HepG2 (cell line): Measurements from ENCODE around the gene LRTM2. TPM values are rescaled to one million over a fixed set of nuclear protein-coding genes. Genes with fewer than 3 reads are reported as not detected.

Source experiments
- FOSL2 ChIP-seq: sonication (generic); formaldehyde crosslinking; IDR thresholded peaks from 2 replicates; pipeline ENCODE4 v1.4.0; 2020; ENCODE audit warnings: missing genetic modification reagents
- FOXA3 ChIP-seq: IDR thresholded peaks from 2 replicates; pipeline ENCODE4 v1.6.1; 2016; ENCODE audit warnings: missing genetic modification reagents, missing compliant biosample characterization
- KDM1A ChIP-seq: IDR thresholded peaks from 2 replicates; pipeline ENCODE4 v1.6.1; 2016; ENCODE audit warnings: missing compliant biosample characterization
- MAZ ChIP-seq, 2 experiments: sonication (generic) in 1 of 2; formaldehyde crosslinking in 1 of 2; IDR thresholded peaks; 2 replicates each; pipeline versions ENCODE4 v1.5.0 to v1.6.1; 2012 to 2020; ENCODE audit warnings: low read depth in 2 of 2, mild to moderate bottlenecking in 2 of 2, borderline replicate concordance in 1 of 2, improper control_type of control experiment in 1 of 2, low read length in 1 of 2, missing genetic modification reagents in 1 of 2, moderate library complexity in 1 of 2
- NFYB ChIP-seq: sonication (generic); formaldehyde crosslinking; IDR thresholded peaks from 2 replicates; pipeline ENCODE4 v1.4.0; 2020; ENCODE audit warnings: missing genetic modification reagents
- STAG1 ChIP-seq: sonication (generic); formaldehyde crosslinking; IDR thresholded peaks from 2 replicates; pipeline ENCODE4 v1.4.0; 2020; ENCODE audit warnings: missing genetic modification reagents
- ZBTB7B ChIP-seq: sonication (generic); formaldehyde crosslinking; IDR thresholded peaks from 2 replicates; pipeline ENCODE4 v1.4.0; 2020; ENCODE audit warnings: missing genetic modification reagents
- ZMYM3 ChIP-seq: sonication (generic); formaldehyde crosslinking; IDR thresholded peaks from 2 replicates; pipeline ENCODE4 v1.5.1; 2020; ENCODE audit warnings: mild to moderate bottlenecking, missing genetic modification reagents
- ZNF570 ChIP-seq: sonication (generic); formaldehyde crosslinking; IDR thresholded peaks from 2 replicates; pipeline ENCODE4 v1.4.0; 2020; ENCODE audit warnings: mild to moderate bottlenecking, missing genetic modification reagents, borderline replicate concordance
- ZNF792 ChIP-seq: IDR thresholded peaks from 2 replicates; pipeline ENCODE4 v1.6.1; 2016
- polyA plus RNA-seq, 8 experiments: library from polyadenylated mRNA; depleted of rRNA in 3 of 8; stranded (reverse) in 7 of 8; unstranded in 1 of 8; fragments of >200 nt; fragmentation: Illumina TruSeq in 4 of 8; extraction: Trizol in 4 of 8; gene quantifications; 2 replicates each; pipeline versions ENCODE4 v1.2.1 to v1.2.3, GENCODE V29; 2011 to 2016; ENCODE audit warnings: low read depth in 4 of 8, missing spikeins in 1 of 8, mixed read lengths in 1 of 8; ENCODE audit not compliant: insufficient read depth in 1 of 8
- total RNA-seq, 5 experiments: library from RNA; depleted of rRNA; stranded (reverse); fragments of >200 nt; fragmentation: Illumina TruSeq; extraction: Trizol; gene quantifications; 2 replicates each; pipeline ENCODE4 v1.2.3, GENCODE V29; 2016; ENCODE audit warnings: low read depth in 1 of 5
- TF ChIP-seq, protein P1 (sequence below): sonication (generic); IDR thresholded peaks from 2 replicates; pipeline ENCODE4 v1.6.1; 2016; ENCODE audit warnings: low read depth, borderline replicate concordance
- TF ChIP-seq, protein P2 (sequence below): IDR thresholded peaks from 2 replicates; pipeline ENCODE4 v1.6.1; 2016; ENCODE audit warnings: low read depth, borderline replicate concordance
- TF ChIP-seq, protein P3 (sequence below): sonication (generic); formaldehyde crosslinking; IDR thresholded peaks from 2 replicates; pipeline ENCODE4 v1.4.0; 2020; ENCODE audit warnings: low read depth, missing genetic modification reagents
- TF ChIP-seq, protein P4 (sequence below): IDR thresholded peaks from 2 replicates; pipeline ENCODE4 v1.6.1; 2016; ENCODE audit warnings: missing genetic modification reagents, missing compliant biosample characterization
- TF ChIP-seq, protein P5 (sequence below): sonication (generic); formaldehyde crosslinking; IDR thresholded peaks from 2 replicates; pipeline ENCODE4 v1.9.0; 2021; ENCODE audit warnings: mild to moderate bottlenecking, missing genetic modification reagents

The LRTM2 gene
- total and polyA plus RNA-seq, 2 of the 13 experiments (the other 11 are each of a cell fraction or from before 2014, with no cell fraction given) = 0.09 TPM; not detected in 1

DNA sequence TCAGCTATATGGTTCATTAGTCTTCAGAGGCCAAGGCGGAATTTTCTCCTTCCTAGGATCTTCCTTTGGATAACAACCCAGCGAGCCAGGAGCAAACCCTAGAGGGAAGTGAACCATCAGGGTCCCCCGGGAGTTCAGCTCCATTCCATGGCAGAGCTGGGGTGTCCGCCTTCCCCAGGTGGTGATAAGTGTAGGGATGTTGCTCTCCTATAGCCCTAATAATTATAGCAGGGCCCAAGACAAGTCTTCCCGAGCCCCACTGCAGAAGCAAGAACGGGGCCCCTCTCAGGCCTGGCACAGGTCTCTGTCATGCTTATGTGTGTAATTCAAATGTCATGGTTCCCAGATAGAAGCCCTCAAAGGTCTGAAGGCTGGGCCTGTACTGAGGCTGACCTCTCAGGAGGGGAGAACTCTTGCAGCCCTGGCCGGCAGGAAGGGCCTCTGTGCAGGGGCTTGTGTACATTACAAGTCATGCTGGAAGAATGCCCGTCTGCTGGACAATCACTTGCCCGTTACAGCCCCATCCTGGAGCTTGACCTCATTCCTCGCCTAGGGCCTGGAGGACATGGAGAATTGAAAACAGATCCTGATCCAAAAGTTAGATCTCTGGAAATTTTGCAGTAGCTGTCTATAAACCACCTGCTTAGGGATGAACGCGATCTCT is 17.3 kb downstream of the LRTM2 start (continued):
- TF ChIP-seq, protein P1, sequence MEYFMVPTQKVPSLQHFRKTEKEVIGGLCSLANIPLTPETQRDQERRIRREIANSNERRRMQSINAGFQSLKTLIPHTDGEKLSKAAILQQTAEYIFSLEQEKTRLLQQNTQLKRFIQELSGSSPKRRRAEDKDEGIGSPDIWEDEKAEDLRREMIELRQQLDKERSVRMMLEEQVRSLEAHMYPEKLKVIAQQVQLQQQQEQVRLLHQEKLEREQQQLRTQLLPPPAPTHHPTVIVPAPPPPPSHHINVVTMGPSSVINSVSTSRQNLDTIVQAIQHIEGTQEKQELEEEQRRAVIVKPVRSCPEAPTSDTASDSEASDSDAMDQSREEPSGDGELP = peak; percentile 50; the same call in 1 of the 2 replicates
- peak; percentile 98 for TF ChIP-seq FOSL2 (CRISPR knock-in tag)
- peak; percentile 71 for TF ChIP-seq ZBTB7B (CRISPR knock-in tag)
- TF ChIP-seq, protein P2, sequence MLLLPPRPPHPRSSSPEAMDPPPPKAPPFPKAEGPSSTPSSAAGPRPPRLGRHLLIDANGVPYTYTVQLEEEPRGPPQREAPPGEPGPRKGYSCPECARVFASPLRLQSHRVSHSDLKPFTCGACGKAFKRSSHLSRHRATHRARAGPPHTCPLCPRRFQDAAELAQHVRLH = peak; percentile 61; the same call in 1 of the 2 replicates
- TF ChIP-seq STAG1 (CRISPR knock-in tag) = peak; percentile 26; the same call in 1 of the 2 replicates
- TF ChIP-seq MAZ (IDR thresholded peaks at IDR 0.05; ENCODE audit: borderline replicate concordance, low read depth, low read length) = peak; percentile 6; the same call in 1 of the 2 replicates
- no peak for TF ChIP-seq MAZ (CRISPR knock-in tag; IDR thresholded peaks at IDR 0.05; ENCODE audit: low read depth)
- peak; percentile 69 for TF ChIP-seq ZMYM3 (CRISPR knock-in tag)
- TF ChIP-seq, protein P3, sequence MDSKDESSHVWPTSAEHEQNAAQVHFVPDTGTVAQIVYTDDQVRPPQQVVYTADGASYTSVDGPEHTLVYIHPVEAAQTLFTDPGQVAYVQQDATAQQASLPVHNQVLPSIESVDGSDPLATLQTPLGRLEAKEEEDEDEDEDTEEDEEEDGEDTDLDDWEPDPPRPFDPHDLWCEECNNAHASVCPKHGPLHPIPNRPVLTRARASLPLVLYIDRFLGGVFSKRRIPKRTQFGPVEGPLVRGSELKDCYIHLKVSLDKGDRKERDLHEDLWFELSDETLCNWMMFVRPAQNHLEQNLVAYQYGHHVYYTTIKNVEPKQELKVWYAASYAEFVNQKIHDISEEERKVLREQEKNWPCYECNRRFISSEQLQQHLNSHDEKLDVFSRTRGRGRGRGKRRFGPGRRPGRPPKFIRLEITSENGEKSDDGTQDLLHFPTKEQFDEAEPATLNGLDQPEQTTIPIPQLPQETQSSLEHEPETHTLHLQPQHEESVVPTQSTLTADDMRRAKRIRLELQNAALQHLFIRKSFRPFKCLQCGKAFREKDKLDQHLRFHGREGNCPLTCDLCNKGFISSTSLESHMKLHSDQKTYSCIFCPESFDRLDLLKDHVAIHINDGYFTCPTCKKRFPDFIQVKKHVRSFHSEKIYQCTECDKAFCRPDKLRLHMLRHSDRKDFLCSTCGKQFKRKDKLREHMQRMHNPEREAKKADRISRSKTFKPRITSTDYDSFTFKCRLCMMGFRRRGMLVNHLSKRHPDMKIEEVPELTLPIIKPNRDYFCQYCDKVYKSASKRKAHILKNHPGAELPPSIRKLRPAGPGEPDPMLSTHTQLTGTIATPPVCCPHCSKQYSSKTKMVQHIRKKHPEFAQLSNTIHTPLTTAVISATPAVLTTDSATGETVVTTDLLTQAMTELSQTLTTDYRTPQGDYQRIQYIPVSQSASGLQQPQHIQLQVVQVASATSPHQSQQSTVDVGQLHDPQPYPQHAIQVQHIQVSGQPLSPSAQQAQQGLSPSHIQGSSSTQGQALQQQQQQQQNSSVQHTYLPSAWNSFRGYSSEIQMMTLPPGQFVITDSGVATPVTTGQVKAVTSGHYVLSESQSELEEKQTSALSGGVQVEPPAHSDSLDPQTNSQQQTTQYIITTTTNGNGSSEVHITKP (CRISPR knock-in tag) = no peak
- TF ChIP-seq NFYB (CRISPR knock-in tag) = no peak
- peak; percentile 33; the same call in 1 of the 2 replicates for TF ChIP-seq ZNF792 (CRISPR knock-in tag)
- TF ChIP-seq KDM1A = 0 out of 2 replicates have a peak, but pooled peaks have one; percentile 46
- TF ChIP-seq, protein P4, sequence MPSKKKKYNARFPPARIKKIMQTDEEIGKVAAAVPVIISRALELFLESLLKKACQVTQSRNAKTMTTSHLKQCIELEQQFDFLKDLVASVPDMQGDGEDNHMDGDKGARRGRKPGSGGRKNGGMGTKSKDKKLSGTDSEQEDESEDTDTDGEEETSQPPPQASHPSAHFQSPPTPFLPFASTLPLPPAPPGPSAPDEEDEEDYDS (CRISPR knock-in tag) = peak; percentile 48; the same call in 1 of the 2 replicates
- TF ChIP-seq ZNF570 = no peak
- TF ChIP-seq, protein P5, sequence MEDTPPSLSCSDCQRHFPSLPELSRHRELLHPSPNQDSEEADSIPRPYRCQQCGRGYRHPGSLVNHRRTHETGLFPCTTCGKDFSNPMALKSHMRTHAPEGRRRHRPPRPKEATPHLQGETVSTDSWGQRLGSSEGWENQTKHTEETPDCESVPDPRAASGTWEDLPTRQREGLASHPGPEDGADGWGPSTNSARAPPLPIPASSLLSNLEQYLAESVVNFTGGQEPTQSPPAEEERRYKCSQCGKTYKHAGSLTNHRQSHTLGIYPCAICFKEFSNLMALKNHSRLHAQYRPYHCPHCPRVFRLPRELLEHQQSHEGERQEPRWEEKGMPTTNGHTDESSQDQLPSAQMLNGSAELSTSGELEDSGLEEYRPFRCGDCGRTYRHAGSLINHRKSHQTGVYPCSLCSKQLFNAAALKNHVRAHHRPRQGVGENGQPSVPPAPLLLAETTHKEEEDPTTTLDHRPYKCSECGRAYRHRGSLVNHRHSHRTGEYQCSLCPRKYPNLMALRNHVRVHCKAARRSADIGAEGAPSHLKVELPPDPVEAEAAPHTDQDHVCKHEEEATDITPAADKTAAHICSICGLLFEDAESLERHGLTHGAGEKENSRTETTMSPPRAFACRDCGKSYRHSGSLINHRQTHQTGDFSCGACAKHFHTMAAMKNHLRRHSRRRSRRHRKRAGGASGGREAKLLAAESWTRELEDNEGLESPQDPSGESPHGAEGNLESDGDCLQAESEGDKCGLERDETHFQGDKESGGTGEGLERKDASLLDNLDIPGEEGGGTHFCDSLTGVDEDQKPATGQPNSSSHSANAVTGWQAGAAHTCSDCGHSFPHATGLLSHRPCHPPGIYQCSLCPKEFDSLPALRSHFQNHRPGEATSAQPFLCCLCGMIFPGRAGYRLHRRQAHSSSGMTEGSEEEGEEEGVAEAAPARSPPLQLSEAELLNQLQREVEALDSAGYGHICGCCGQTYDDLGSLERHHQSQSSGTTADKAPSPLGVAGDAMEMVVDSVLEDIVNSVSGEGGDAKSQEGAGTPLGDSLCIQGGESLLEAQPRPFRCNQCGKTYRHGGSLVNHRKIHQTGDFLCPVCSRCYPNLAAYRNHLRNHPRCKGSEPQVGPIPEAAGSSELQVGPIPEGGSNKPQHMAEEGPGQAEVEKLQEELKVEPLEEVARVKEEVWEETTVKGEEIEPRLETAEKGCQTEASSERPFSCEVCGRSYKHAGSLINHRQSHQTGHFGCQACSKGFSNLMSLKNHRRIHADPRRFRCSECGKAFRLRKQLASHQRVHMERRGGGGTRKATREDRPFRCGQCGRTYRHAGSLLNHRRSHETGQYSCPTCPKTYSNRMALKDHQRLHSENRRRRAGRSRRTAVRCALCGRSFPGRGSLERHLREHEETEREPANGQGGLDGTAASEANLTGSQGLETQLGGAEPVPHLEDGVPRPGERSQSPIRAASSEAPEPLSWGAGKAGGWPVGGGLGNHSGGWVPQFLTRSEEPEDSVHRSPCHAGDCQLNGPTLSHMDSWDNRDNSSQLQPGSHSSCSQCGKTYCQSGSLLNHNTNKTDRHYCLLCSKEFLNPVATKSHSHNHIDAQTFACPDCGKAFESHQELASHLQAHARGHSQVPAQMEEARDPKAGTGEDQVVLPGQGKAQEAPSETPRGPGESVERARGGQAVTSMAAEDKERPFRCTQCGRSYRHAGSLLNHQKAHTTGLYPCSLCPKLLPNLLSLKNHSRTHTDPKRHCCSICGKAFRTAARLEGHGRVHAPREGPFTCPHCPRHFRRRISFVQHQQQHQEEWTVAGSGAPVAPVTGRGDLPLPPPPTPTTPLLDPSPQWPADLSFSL (CRISPR knock-in tag) = no peak
- TF ChIP-seq FOXA3 (CRISPR knock-in tag) = peak; percentile 98
